GM20431 (cell line): Measurements from ENCODE around the gene C17orf58.
"Not testable (repeated sequence)": the region's sequence is repeated elsewhere in the genome, so short reads cannot be mapped to it uniquely, and the experiment has no call there.

Experiments
- in situ Hi-C: fragments of 300-500 bp; cut with MseI, MboI; formaldehyde crosslinking; loops from one replicate; pipeline ENCODE4 v1.15.0; 2020; ENCODE audit warnings: low sequenced_read_pairs; ENCODE audit not compliant: unreplicated experiment

Gene C17orf58

DNA sequence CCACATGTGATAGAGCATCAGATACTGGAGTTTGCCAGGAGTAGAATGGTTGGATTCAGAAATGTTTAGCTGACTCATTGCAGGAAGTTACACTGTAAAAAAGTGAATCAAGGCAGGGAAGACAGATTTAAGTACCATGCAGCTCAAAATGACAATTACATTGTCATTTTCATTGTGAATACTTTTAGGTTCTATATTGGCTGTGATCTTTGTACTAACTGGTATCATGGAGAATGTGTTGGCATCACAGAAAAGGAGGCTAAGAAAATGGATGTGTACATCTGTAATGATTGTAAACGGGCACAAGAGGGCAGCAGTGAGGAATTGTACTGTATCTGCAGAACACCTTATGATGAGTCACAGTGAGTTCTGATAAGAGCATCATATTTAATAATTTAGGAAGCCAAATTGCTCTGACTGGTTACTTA is 33.1 kb downstream of the C17orf58 start:
- in situ Hi-C loops = not testable (repeated sequence)

DNA sequence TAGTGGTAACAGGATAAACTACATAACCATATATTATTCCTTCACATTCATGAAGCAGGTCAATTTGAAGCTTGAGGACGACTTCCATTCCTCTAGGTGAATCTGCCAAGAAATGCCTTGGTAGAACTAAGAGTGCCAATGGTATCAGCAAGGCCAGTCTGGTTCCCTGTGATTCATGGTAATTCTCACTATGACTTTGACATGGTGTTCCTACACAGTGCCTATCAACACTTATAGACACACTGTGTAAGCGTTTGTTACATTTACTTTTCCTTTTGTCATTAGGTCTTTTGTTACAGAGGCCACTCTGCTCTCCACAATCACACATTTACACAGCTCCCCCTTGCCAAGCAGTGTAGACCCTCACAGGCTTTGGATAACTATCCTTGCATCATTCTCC is 34.1 kb downstream of the C17orf58 start:
- in situ Hi-C loops = not testable (repeated sequence)

DNA sequence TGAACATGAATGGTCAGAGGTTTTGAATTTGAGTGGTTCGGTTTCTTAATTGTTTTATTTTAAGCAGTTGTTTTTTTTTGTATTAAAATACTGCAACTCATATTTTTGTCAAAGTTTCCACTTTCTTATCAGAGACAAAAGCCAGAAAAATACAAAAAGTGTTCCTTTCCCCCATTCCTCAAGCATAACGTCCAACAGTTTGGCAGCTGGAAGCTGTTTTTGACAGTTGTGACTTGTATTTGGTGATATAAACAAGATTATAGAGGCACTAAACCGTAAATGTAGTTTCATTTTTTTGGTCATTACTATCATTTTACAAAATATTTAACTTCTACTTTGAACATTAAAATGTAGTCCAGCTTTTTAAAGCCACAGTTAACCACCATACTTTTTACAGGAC is 36.0 kb downstream of the C17orf58 start:
- in situ Hi-C loops = not testable (repeated sequence)

DNA sequence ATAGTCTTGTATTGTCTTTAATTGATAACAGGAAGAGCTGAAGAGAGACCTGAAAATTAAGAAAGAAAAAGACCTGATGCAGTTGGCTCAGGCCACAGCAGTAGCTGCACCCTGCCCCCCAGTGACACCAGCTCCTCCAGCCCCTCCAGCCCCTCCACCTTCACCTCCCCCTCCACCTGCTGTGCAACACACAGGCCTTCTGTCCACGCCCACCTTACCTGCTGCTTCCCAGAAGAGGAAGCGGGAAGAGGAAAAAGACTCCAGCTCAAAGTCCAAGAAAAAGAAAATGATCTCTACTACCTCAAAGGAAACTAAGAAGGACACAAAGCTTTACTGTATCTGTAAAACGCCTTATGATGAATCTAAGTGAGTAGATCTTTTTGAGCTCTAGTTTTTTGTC is 36.8 kb downstream of the C17orf58 start:
- in situ Hi-C loops = no loop called here

DNA sequence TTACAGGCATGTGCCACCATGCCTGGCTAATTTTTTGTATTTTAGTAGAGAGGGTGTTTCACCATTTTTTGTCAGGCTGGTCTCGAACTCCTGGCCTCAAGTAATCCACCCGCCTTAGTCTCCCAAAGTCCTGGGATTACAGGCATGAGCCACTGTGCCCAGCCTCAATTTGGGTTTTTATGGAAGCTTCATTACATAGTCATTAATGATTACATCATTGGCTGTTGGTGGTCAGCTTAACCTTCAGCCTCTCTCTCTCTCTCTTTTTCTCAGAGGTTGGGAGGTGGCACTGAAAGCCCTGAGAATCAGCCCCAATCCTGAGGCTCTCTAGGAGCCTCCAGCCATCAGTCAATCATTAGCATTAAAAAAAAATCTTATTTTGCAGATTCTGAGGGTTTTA is 45.3 kb downstream of the C17orf58 start:
- in situ Hi-C loops = no loop called here

DNA sequence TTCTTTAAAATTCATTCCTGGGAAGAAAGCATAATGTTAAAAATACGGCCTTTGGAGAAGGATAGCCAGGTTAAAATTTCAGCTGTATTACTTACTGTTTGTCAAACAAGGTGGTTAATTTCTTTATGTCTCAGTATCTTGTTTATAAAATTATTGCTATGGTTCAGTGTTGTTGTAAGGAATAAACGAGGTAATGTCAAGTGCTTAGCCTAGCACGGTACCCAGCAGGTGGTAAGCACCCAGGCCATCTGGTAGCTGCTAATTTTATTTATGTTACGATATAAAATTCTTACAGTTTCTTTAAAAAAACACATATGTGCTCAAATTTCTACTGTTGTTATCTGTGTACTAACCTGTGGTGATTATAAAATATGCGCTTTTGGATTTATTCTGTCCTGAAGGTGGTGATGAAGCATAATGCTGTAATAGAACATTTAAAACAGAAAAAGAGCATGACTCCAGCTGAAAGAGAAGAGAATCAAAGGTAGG is 48.9 kb downstream of the C17orf58 start:
- in situ Hi-C loops = no loop called here

DNA sequence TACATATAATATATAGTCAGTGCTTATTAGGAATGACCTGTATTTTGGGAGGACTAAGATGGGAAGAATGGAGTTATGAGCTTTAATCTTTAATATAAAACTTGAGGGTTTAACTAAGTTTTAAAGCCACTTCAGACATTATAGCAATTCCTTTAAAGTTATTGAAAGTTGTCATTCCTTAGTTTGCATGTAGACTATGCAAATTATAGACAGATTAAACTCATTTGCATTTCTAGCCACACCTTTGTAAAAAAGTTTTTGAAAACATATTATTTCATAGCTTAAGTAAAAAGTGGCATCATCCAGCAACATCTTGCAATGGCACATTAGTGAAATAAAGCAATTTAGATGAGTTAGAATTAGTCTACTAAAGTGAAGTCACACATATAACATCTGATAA is 49.8 kb downstream of the C17orf58 start:
- in situ Hi-C loops = no loop called here

DNA sequence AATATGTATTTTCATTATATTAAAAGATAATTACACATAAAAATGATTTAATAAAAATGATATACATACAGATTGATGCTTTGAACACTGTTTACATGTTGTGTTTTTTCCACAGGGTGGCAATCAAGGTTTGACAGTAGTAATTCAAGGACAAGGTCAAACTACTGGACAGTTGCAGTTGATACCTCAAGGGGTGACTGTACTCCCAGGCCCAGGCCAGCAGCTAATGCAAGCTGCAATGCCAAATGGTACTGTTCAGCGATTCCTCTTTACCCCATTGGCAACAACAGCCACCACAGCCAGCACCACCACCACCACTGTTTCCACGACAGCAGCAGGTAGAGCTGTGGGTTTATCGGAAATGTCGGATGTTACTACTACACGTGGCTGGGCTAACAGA is 52.2 kb downstream of the C17orf58 start:
- in situ Hi-C loops = no loop called here

DNA sequence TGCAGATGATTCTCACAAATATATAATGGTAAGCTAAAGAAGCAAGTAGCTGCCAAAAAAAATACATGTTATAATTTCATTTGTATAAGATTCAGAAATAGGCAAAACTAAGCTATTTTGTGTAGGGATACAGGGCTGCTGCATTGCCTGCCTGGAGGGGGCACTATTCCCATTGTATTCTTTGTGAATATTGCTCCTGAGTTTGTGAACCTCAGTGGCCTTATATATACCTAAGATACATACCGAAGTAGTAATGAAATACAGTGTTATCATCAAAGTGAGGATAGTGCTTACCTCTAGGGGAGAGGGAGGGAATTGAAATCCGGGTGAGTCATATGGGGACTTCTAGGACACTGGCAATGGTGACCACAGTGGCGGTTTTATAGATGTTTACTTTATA is 53.5 kb downstream of the C17orf58 start:
- in situ Hi-C loops = no loop called here
